Left kidney (tissue), 2 donors: ENCODE measurements around the gene AGMO. TPM values are rescaled to one million over a fixed set of nuclear protein-coding genes. Genes with fewer than 3 reads are reported as not detected.

ENCODE experiments used
- DNase-seq: peaks from one replicate; pipeline ENCODE4 v3.0.0-alpha.2; 2013
- polyA plus RNA-seq: library from polyadenylated mRNA; unstranded; fragments of 120-200 nt; gene quantifications from one replicate; pipeline ENCODE4 v1.2.1, GENCODE V29; 2013; ENCODE audit not compliant: insufficient read length

Gene AGMO
- polyA plus RNA-seq, 1 donor = 0.88 TPM

DNA sequence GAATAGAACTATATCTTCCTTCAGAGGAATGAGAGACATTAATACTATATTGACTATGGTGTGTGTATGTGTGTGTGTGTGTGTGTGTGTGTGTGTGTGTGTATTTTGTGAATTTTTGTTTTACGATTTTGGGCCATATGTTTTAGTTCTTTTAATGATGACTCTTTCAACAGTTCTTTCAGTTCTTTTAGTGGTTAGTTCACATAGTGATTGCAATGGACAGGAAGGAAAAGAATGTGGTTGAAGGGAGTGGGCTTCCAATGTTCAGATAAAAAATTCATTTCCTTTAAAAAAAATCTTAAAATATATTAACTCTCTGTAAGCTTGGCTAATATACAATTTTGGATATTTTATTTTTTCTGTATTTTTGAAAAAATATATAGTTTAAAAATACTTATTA lies 343.6 kb downstream of the AGMO start:
- DNase-seq = no peak

DNA sequence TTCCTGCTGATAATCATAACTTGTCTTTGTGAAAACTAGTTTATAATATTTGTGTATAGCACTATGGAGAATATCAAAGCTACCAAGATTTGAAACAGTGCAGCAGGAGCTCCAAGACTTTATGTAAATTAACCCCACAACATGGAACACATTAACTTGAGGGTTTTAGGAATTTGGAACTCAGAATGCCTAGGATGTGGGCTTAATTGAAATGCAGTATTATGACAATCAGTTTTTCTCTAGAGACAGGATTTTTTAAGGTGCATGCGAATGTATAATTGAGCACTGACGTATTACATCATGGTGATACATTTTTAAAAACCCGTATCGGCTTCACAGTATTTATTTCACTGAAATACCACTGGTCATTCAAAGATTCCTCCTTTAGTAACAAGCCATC lies 346.2 kb downstream of the AGMO start:
- DNase-seq = no peak

DNA sequence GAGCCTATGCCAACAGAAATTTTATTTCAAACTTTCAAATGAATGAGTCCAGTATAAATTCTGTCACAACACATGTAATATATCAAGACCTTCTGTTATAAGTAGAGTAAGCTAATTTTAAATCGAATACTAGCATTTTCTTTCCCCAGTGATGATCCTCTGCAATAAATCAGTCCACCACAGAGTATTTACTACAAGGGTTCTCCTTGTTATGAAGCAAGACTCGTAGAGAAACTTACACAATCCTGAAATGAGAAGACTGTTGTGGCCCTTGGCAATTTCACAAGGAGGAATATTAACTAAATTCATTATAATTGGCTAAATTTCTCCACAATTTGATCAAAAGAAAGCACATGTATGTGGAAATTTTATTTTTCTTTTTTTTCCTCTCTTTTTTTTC lies 346.8 kb downstream of the AGMO start:
- DNase-seq = no peak

DNA sequence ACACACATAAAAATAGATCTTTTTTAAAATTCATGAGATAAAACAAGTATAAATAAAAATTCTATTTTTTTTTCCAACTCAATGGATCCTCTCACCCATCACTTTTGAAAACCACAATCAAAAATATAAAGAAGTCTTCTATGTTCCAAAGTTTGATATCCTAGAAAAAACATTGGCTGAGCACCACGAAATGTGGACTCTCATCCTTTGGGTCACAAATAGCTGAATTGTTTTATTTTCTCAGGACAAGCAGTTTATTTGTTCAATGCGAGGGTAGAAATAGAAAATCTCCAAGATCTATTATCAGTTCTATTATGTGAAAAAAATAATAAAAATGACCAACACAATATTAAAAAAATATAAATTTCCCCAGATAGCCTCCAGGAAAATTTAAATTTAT lies 348.7 kb downstream of the AGMO start:
- DNase-seq = no peak

DNA sequence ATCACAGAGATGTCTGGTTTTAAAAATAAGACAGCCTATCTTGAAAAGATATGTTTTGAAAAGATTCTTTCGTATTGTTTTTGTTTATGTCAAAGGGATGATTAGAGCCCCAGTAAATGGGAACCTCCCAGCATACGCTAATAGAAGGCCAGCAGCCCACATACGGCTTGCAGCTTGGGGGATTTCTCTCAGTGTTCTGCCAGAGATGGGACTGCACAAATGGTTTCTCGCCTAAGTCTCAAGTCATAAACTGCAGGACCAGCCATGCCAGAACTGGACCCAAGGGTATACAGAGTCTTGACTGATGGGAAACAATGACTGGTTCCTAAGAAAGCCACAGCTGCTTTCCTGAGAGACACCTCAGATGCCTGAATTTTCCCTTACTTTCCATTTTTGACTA lies 352.4 kb downstream of the AGMO start:
- DNase-seq = no peak

DNA sequence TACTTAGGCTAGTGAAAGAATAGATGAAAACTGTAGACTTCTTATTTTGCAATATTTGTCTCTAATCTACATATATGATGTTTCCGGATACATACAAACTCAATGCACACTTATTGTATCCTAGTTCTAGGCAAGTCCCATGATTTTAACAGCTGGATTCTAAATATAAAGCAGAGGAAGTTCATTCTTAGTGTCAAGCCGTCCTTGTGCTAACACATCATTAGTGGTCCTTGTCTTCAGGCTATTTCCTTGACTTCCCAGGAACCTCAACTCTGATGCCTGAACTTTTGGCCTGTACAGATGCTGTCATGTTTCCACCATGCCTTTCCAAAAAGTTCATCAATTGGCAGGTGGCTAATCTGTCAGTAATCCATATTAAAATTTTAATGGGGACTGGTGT lies 357.4 kb downstream of the AGMO start:
- DNase-seq = no peak

DNA sequence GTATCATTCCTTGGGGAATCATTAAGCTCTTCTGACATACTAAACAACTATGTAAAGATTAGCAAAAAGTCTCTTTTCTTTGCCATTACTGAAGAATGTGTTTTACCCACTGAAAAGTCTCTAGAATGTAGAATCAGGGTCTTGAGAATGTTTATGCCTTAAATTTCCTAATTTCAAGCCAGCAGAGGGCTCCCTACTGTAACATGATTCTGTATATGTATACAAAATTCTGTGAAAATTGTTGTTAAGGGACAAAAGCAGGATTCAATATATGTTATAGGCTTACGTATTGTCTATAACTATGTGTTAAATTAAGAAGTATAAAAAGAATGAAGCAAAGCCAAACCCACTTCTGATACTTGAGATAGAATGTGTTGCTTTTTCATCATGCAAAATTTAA lies 362.3 kb downstream of the AGMO start:
- peak; percentile 27 for DNase-seq

DNA sequence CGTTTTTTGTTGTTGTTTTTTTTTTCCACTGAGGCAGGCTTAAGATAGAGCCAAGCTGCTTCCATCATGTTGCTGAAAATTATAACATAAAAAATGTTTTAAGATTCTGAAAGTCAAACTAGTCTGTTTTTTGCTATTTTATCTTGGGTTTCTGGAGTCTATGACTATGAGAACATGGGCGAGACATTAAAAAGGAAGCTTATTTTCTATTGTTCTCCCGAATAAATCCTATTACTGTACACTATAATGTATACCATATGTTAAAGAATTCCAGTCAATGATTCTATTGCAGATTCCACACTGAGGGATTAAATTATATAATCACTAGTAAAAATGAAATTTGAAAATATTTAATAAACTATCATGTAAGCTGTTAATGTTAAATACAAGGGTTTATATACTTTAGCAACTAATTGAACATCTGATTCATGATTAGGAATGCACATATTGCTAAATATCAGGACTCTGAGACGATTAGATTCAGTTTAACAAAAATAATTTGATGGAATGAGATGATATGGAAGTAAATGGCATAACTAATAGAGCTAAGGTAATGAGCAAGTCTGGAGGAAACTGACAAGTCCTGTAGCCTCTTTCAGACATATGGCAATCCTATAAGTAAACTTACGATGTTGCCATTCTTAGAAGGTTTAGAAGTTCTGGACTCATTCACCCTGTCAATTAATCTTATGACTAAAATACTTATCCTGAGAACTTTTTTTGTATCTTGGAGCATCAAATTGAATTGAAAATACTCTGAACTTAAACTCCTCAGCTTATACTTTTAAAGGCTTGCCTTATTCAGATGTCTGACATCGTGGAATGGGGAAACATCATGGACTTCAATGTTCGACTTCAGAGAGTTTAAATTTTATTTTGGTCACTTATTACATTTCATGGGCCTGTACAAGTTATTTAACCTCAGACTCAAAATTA lies 364.5 kb downstream of the AGMO start:
- no peak for DNase-seq

DNA sequence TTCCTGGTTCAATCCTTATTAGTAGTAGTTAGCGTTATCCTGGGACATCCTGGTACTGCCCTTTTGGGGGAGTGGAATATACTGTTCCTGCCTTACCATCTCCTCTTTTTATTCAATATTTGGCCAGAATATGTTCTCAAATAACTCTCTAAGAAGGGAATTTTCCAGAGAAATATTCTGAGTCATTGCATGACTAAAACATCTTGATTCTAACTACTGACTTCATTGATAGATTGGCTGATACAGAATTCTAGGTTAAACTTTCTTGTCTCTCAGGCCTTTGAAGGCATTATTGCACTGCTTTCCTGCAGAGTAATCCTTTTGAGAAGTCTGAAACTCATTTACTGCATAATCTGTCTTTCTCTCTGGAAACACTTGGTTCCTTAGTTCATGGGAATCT lies 383.8 kb downstream of the AGMO start:
- DNase-seq = no peak

DNA sequence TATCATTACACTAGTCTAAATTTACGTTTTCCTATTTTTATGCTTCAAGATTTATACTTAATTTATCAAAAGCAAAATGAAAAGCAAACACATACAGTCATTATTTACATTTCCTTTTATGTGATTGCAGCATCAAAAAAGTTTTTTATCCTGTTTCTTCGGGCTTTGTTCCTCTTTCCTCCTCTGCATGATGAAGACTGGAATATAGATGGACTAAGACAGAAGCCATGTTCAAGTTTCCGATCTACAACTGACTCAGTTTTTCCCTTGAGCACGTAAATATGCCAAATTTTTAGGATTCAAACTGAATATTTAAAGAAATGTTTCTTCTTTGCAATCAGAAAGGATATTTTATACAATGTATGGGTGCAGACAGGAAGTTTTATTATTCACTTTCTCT lies 385.7 kb downstream of the AGMO start:
- no peak for DNase-seq

DNA sequence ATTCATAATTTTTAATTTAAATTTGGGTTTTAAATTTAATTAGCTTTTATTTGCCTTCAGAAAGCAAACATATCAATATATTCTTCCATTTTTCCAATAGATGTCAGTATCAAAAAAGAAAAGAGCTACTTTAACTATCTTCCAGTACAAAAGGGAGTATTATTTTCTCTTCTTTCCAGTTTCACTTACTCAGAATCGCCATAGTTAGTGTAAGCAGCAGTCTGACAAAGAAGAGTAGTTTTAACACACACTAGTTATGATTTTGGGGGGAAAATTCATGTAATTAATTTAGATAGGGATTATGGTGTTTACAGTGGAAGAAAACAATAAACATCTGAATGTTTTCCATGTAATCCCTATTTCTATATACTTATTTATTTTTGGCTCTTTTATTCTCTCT lies 386.7 kb downstream of the AGMO start:
- no peak for DNase-seq

DNA sequence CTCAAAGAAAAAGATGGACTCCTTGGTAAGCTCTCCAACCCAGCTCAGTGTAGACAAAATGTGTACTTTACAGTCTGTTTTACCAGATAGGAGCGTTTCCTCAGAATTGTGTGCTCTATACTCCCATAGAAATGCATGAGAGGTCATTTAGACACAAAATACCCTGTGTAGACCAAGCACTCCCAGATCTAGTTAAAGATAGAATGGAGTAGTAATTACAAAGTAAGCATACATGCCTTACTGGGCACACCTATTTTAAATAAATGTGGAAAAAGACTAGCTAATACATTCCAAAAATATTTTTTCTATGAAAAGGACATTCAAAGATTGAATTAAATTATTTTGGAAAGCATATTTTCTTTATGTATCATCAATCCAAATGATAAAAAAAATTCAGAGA lies 387.3 kb downstream of the AGMO start:
- DNase-seq = no peak

DNA sequence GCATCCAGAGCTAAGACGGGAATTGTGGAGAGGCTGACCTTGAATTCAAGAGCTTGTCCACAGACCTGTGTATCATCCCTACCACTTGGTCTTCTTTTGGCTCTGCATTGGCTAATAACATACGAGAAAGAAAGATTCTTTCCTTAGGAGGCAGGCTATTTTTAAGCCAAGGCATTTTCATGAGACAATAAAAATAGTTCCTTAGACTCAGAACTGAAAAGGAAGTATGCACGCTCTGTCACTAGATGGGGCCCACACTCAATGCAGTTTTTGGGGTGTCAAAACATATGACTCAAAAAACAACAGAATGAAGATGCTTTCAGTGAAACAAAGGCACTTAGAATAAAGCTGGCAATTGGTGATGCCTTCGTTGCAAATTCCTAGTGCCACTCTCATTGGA lies 393.3 kb downstream of the AGMO start:
- no peak for DNase-seq

DNA sequence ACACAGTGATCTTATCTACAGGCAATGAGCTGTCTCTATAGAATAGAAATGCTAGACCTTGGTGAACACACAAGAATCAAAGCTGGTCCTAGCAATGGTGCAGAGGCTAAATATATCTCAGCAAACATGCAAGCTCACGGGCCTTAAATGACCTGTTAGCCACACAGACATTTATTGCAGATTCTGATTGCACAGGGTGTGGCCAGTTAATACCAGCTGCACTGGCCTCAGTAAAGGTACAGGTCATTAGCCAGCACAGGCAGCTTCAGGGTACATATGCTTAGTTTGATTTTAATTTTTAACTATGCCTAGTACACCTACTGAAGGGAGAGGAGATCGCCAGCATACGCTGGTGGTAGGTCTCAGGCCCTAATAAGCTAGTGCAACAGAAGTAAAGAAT lies 393.9 kb downstream of the AGMO start:
- no peak for DNase-seq

DNA sequence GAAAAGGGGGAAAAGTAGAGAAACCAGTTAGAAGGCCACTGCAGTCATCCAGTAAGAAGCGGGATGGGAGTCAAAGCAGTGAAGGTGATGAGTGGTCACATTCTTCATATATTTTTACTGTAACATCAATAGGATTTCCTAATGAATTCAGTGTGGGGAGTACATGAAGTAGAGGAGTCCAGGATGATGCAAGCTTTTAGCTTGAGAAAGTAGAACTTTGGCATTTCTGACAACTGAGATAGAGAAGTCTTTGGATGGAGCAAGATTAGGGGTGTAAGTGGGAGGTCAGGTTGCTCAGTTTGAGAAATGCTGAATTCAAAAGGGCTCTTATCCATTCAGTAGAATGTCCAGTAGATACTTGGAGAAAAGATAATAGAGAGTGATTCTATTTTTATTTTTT lies 395.2 kb downstream of the AGMO start:
- DNase-seq = no peak

DNA sequence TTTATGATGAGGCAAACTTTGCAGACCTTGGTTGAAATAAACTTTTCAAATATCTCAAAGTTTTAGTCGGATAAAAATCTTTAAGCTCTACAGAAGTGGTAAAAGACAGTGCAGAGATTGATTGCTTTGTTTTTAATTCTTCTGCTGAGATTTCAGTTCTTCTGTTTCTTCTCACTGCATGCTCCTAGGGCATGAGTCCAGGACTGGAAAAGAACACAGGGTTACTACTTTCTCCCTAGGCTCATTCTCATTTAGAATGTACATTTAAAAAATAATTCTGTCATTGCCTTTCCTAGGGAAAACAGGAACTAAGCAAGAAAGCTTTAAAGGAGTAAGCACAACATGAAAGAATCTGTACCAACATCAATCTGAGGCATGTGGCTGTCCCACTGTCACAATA lies 402.6 kb downstream of the AGMO start:
- DNase-seq = no peak

DNA sequence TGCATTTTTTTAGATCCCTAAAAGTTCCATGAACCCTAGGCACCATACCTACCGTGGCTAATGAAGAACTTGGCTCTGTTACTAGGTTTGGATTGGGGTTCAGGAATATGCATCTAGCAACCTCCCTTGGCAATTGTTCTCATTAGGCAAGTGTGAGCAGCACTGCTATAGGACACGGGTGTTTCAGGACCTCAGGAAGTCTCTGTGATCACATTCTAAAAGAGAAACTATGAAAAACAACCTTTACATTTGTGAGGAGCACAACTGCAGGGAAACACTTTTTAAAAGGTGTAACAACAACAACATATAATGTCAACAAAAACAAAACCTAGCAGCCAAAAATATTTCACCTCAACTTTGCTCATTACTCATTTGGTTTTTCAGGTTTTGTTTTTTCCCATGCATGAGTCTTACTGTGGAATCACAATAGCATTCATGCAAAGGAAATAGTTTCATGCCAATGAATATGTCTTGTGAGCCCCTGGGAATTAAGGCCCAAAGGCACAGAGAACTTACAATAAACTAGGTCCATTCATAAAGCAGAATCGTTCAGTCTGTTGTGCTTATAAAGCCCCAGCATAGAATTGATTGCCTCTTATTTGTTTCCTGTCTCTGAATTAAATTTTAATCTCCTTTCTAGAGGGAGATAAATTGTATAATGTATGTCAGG lies 403.5 kb downstream of the AGMO start:
- no peak for DNase-seq

Other genes with a start within 250 kb of the AGMO start
- 1.6 TPM for gene MEOX2, start 124.7 kb upstream of the AGMO start, polyA plus RNA-seq